Osteoblast (primary cell): ENCODE results near the gene RIPK3. TPM values are rescaled to one million over a fixed set of nuclear protein-coding genes. Genes with fewer than 3 reads are reported as not detected.
"Not testable (repeated sequence)": the region's sequence is repeated elsewhere in the genome, so short reads cannot be mapped to it uniquely, and the experiment has no call there.

Experiments
- DNase-seq: peaks from one replicate; pipeline ENCODE4 v3.0.0; 2011; ENCODE audit warnings: low spot score, mixed read lengths; ENCODE audit not compliant: insufficient read length; ENCODE audit errors: missing footprints
- H2AFZ ChIP-seq: 2 replicates; pipeline ENCODE4 v1.6.0; 2011; ENCODE audit warnings: mild to moderate bottlenecking, low read length
- H3K27ac ChIP-seq: 2 replicates; pipeline ENCODE4 v1.5.1; 2011; ENCODE audit warnings: mild to moderate bottlenecking, low read depth, low read length, moderate library complexity
- H3K27me3 ChIP-seq: 2 replicates; pipeline ENCODE4 v1.6.0; 2012; ENCODE audit warnings: mild to moderate bottlenecking, control low read depth, inconsistent platforms, low read length, moderate library complexity; ENCODE audit not compliant: insufficient read depth
- H3K36me3 ChIP-seq: 2 replicates; pipeline ENCODE4 v1.5.1; 2011; ENCODE audit warnings: mild to moderate bottlenecking, low read length, control low read depth, moderate library complexity; ENCODE audit not compliant: insufficient read depth
- H3K4me1 ChIP-seq: 2 replicates; pipeline ENCODE4 v1.5.1; 2011; ENCODE audit warnings: mild to moderate bottlenecking, low read length, control low read depth, moderate library complexity; ENCODE audit not compliant: insufficient read depth
- H3K4me2 ChIP-seq: 2 replicates; pipeline ENCODE4 v1.6.0; 2011; ENCODE audit warnings: mild to moderate bottlenecking, low read length; ENCODE audit not compliant: insufficient read depth
- H3K4me3 ChIP-seq: fragments of 200-600 bp; sonication (generic); 3 replicates; pipeline ENCODE4 v1.5.1; 2012; ENCODE audit warnings: mild to moderate bottlenecking, low read length, inconsistent platforms; ENCODE audit not compliant: insufficient read depth
- H3K79me2 ChIP-seq: 2 replicates; pipeline ENCODE4 v1.6.0; 2012; ENCODE audit warnings: mild to moderate bottlenecking, low read length, control low read depth, inconsistent platforms; ENCODE audit not compliant: insufficient read depth
- H3K9me3 ChIP-seq: 2 replicates; pipeline ENCODE4 v1.5.1; 2011; ENCODE audit warnings: low read depth, low read length, control low read depth
- H4K20me1 ChIP-seq: 2 replicates; pipeline ENCODE4 v1.6.0; 2012; ENCODE audit warnings: mild to moderate bottlenecking, low read length, control low read depth; ENCODE audit not compliant: insufficient read depth
- CTCF ChIP-seq: IDR thresholded peaks from 2 replicates; pipeline ENCODE4 v1.5.1; 2011; ENCODE audit warnings: mild to moderate bottlenecking, low read depth, low read length, moderate library complexity; ENCODE audit errors: extremely low read depth
- total RNA-seq: library from RNA; depleted of rRNA; stranded (reverse); fragments of >200 nt; gene quantifications from 2 replicates; pipeline ENCODE4 v1.2.3, GENCODE V29; 2012

The RIPK3 gene
- total RNA-seq = 9.1 and 11.9 TPM in 2 replicates

- TF ChIP-seq CTCF = no peak
- peak within 1 kb of the TSS; percentile 86 for H2AFZ ChIP-seq
- peaks cover 4% of the 10 kb centered on the region for H3K79me2 ChIP-seq
- H3K4me3 ChIP-seq = peak within 1 kb of the TSS; percentile 72
- H3K27me3 ChIP-seq = peaks cover 4% of the 10 kb centered on the region
- H3K27ac ChIP-seq = no peak within 1 kb of the TSS
- H3K36me3 ChIP-seq = no peaks in the 10 kb centered on the region
- H3K9me3 ChIP-seq = no peaks in the 10 kb centered on the region
- DNase-seq = peak; percentile 85
- H3K4me1 ChIP-seq = peaks cover 26% of the 10 kb centered on the region
- no peaks in the 10 kb centered on the region for H4K20me1 ChIP-seq
- H3K4me2 ChIP-seq = peak within 1 kb of the TSS; percentile 69
Measured at GRCh38 chr14:24339284-24340151, at the start of gene RIPK3. Gene RIPK3, minus strand, starts transcription at chr14:24339991. Its CDS starts 165 bp downstream, at chr14:24339826.

- DNase-seq = no peak
- peak overlapping the region; percentile 30 for H3K4me2 ChIP-seq
Measured at GRCh38 chr14:24389226-24389848, 49.5 kb upstream of the RIPK3 start.

GRCh38 chr14:24388474-24389179, 48.8 kb upstream of the RIPK3 start:
- no peak overlapping the region for H2AFZ ChIP-seq
- no peak overlapping the region for H3K4me2 ChIP-seq
- H3K27ac ChIP-seq = no peak overlapping the region

More at GRCh38 chr14:24389226-24389848, 49.5 kb upstream of the RIPK3 start:
- no peaks in the 10 kb centered on the region for H3K9me3 ChIP-seq
- no peak overlapping the region for H3K4me3 ChIP-seq
- H3K27ac ChIP-seq = no peak overlapping the region
- H3K79me2 ChIP-seq = no peaks in the 10 kb centered on the region
- no peaks in the 10 kb centered on the region for H3K36me3 ChIP-seq
- no peak overlapping the region for H2AFZ ChIP-seq
- no peaks in the 10 kb centered on the region for H4K20me1 ChIP-seq
- H3K4me1 ChIP-seq = peaks cover 11% of the 10 kb centered on the region
- no peak for TF ChIP-seq CTCF
- no peaks in the 10 kb centered on the region for H3K27me3 ChIP-seq

GRCh38 chr14:24387579-24387978, 47.8 kb upstream of the RIPK3 start:
- H3K27ac ChIP-seq, H3K4me2 ChIP-seq, H3K79me2 ChIP-seq, DNase-seq, H3K4me1 ChIP-seq, H3K4me3 ChIP-seq, H3K9me3 ChIP-seq, H2AFZ ChIP-seq, H3K27me3 ChIP-seq, H3K36me3 ChIP-seq, H4K20me1 ChIP-seq: not testable (repeated sequence)

More at GRCh38 chr14:24388474-24389179, 48.8 kb upstream of the RIPK3 start:
- Histone ChIP-seq H3K27me3 (no peaks in the 10 kb centered on the region), H4K20me1 (no peaks in the 10 kb centered on the region), H3K4me1 (peaks cover 11% of the 10 kb centered on the region), H3K36me3 (no peaks in the 10 kb centered on the region), H3K9me3 (no peaks in the 10 kb centered on the region), H3K79me2 (no peaks in the 10 kb centered on the region), H3K4me3 (no peak overlapping the region)
- no peak for TF ChIP-seq CTCF
- DNase-seq = no peak
